ENCODE data around the gene REEP6.

REEP6 gene

DNA sequence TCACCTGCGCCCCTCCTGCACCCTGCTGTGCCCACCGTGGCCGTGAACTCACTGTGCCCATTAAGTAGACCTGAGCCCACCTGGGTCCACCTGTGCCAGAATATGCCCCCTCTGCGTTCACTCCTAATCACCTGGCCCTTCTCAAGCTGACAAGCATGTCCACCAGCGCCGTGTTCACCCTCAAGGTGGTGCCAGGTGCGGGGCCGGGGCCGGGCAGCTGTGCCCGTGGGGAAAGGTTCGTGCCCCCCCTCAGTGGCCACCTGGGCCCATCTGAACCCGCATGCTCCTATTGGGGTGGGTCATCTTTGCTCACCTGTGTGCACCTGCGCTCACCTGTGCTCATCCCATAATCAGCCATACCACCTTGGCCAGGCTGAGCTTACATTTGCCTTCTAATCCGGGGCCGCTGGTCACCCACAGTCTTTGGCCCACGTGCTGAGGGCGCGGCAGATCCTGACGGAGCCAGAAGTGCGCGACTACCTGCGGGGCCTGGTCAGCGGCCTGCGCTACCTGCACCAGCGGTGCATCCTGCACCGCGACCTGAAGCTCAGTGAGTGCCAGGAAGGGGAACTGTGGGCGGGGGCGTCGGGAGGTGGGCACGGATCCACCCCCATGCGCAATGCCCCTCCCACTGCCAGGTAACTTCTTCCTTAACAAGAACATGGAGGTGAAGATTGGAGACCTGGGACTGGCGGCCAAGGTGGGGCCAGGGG is 35.2 kb downstream of the REEP6 start:
- TF ChIP-seq FOXP2 (optimal IDR thresholded peaks at IDR 0.05; ENCODE audit: borderline replicate concordance, extremely low read depth, extremely low read length, insufficient read depth), result no peak
- TF ChIP-seq, protein P1, sequence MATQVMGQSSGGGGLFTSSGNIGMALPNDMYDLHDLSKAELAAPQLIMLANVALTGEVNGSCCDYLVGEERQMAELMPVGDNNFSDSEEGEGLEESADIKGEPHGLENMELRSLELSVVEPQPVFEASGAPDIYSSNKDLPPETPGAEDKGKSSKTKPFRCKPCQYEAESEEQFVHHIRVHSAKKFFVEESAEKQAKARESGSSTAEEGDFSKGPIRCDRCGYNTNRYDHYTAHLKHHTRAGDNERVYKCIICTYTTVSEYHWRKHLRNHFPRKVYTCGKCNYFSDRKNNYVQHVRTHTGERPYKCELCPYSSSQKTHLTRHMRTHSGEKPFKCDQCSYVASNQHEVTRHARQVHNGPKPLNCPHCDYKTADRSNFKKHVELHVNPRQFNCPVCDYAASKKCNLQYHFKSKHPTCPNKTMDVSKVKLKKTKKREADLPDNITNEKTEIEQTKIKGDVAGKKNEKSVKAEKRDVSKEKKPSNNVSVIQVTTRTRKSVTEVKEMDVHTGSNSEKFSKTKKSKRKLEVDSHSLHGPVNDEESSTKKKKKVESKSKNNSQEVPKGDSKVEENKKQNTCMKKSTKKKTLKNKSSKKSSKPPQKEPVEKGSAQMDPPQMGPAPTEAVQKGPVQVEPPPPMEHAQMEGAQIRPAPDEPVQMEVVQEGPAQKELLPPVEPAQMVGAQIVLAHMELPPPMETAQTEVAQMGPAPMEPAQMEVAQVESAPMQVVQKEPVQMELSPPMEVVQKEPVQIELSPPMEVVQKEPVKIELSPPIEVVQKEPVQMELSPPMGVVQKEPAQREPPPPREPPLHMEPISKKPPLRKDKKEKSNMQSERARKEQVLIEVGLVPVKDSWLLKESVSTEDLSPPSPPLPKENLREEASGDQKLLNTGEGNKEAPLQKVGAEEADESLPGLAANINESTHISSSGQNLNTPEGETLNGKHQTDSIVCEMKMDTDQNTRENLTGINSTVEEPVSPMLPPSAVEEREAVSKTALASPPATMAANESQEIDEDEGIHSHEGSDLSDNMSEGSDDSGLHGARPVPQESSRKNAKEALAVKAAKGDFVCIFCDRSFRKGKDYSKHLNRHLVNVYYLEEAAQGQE (IDR thresholded peaks at IDR 0.05; ENCODE audit: insufficient read depth in 1 of 2, low read depth in 2 of 2, low read length in 2 of 2), result no peak
- TF ChIP-seq POLR2AphosphoS5 (IDR thresholded peaks at IDR 0.05; ENCODE audit: low read depth, low read length), result no peak
- no peak for TF ChIP-seq SIN3A (IDR thresholded peaks at IDR 0.05; ENCODE audit: borderline replicate concordance, insufficient read depth, low read length)
- no peak for TF ChIP-seq TAF1 (IDR thresholded peaks at IDR 0.05; ENCODE audit: borderline replicate concordance, insufficient read depth, low read length)

DNA sequence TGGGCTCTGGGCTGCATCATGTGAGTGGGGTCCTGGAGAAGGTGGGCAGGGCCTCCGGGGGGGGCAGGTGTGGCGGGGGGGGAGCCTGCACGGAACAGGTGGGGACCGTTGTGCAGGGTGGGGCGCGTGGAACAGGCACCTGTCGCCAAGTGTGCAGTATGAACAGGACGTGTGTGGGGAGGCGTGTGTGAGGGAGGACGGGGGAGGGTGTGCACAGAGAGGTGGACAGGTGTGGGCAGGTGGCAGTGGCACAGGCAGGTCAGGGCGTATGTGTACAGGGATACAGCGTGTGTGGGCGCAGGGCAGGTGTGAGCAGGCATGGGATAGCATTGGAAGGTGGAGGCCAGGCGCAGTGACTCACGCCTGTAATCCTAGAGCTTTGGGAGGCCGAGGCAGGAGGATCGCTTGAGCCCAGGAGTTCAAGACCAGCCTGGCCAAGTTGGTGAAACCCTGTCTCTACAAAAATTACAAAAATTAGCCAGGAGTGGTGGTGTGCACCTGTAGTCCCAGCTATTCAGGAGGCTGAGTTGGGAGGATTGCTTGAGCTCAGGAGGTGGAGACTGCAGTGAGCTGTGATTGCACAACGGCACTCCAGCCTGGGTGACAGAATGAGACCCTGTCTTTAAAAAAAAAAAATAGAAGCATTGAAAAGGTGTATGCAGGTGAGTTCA is 36.1 kb downstream of the REEP6 start:
- TF ChIP-seq, protein P1 (IDR thresholded peaks at IDR 0.05; ENCODE audit: insufficient read depth in 1 of 2, low read depth in 2 of 2, low read length in 2 of 2), result no peak
- no peak for TF ChIP-seq FOXP2 (optimal IDR thresholded peaks at IDR 0.05; ENCODE audit: borderline replicate concordance, extremely low read depth, extremely low read length, insufficient read depth)

- TF ChIP-seq FOXP2 (optimal IDR thresholded peaks at IDR 0.05; ENCODE audit: borderline replicate concordance, extremely low read depth, extremely low read length, insufficient read depth), result no peak
- no peak for TF ChIP-seq POLR2AphosphoS5 (IDR thresholded peaks at IDR 0.05; ENCODE audit: low read depth, low read length)
- TF ChIP-seq TAF1 (IDR thresholded peaks at IDR 0.05; ENCODE audit: borderline replicate concordance, insufficient read depth, low read length), result no peak
- TF ChIP-seq, protein P1 (IDR thresholded peaks at IDR 0.05; ENCODE audit: insufficient read depth in 1 of 2, low read depth in 2 of 2, low read length in 2 of 2), result no peak
- no peak for TF ChIP-seq SIN3A (IDR thresholded peaks at IDR 0.05; ENCODE audit: borderline replicate concordance, insufficient read depth, low read length)
These were observed 36.8 kb downstream of the REEP6 start for GRCh38 chr19:1527650-1528309.

DNA sequence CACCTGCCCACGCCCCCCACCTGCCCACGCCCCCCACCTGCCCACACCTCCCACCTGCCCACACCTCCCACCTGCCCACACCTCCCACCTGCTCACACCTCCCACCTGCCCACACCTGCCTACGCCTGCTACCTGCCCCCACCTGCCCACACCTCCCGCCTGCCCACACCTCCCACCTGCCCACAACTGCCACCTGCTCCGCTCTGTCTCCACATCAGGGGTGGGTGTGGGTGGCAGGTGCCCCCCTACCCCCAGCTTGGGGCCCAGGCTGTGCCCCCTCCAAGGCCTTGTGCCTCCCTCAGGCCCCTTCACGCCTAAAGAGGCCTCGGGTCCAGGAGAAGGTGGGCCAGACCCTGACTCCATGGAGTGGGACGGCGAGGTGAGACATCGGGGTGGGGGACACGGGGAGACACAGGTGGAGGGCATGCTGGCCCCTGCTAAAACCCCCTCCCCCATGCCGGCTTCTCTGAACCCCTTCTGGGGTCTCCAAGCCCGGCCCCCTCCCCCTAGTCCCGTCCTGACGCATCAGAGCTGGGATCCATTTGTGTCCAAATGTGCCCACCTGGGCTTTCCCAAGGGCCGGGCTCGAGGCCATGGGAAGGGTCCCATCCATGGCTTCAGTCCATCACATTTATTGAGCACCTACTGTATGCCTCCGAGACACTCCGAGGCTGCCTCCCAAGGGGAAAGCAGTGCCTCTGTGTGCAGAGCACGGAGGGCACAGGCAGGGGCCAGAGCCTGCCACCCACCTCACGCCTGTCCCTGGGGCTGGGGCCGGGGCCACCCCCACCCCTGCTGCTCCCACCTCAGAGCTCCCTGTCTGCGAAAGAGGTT is 37.8 kb downstream of the REEP6 start:
- TF ChIP-seq FOXP2 (optimal IDR thresholded peaks at IDR 0.05; ENCODE audit: borderline replicate concordance, extremely low read depth, extremely low read length, insufficient read depth) (no peak), SIN3A (IDR thresholded peaks at IDR 0.05; ENCODE audit: borderline replicate concordance, insufficient read depth, low read length) (no peak), POLR2AphosphoS5 (IDR thresholded peaks at IDR 0.05; ENCODE audit: low read depth, low read length) (no peak), TAF1 (IDR thresholded peaks at IDR 0.05; ENCODE audit: borderline replicate concordance, insufficient read depth, low read length) (no peak)
- TF ChIP-seq, protein P1 (IDR thresholded peaks at IDR 0.05; ENCODE audit: insufficient read depth in 1 of 2, low read depth in 2 of 2, low read length in 2 of 2), result no peak
